Activated CD8-positive, alpha-beta memory T cell treated with anti-CD3 and anti-CD28 coated beads, Interleukin-2, amount 50 U/mL, for 4 hours (primary cell): Measurements from ENCODE around the gene CDC40.
"Not testable (repeated sequence)": the region's sequence is repeated elsewhere in the genome, so short reads cannot be mapped to it uniquely, and the experiment has no call there.

Source experiments
- DNase-seq: peaks from one replicate; pipeline ENCODE4 v3.0.0-alpha.2; 2020

Gene CDC40

GRCh38 chr6:110201151-110201884 lies 21.1 kb downstream of the CDC40 start:
- no peak for DNase-seq

GRCh38 chr6:110207652-110208051 lies 27.4 kb downstream of the CDC40 start:
- no peak for DNase-seq

- no peak for DNase-seq
Observed at GRCh38 chr6:110211753-110212152, 31.5 kb downstream of the CDC40 start.

- DNase-seq: no peak
Observed at GRCh38 chr6:110214338-110214737, 34.1 kb downstream of the CDC40 start.

GRCh38 chr6:110216140-110216539 lies 35.9 kb downstream of the CDC40 start:
- no peak for DNase-seq

GRCh38 chr6:110217266-110217665 lies 37.0 kb downstream of the CDC40 start:
- DNase-seq: no peak

- DNase-seq: no peak
Observed at GRCh38 chr6:110221738-110222137, 41.5 kb downstream of the CDC40 start.

- DNase-seq: no peak
Observed at GRCh38 chr6:110226261-110226660, 46.0 kb downstream of the CDC40 start.

- no peak for DNase-seq
Observed at GRCh38 chr6:110232450-110232849, 52.2 kb downstream of the CDC40 start.

- DNase-seq: no peak
Observed at GRCh38 chr6:110233770-110234374, 53.6 kb downstream of the CDC40 start.

- DNase-seq: not testable (repeated sequence)
Observed at GRCh38 chr6:110236007-110236406, 55.8 kb downstream of the CDC40 start.

- no peak for DNase-seq
Observed at GRCh38 chr6:110239526-110240274, 59.5 kb downstream of the CDC40 start.

- DNase-seq: not testable (repeated sequence)
Observed at GRCh38 chr6:110244621-110245020, 64.4 kb downstream of the CDC40 start.

GRCh38 chr6:110246378-110246777 lies 66.2 kb downstream of the CDC40 start:
- DNase-seq: no peak

- DNase-seq: no peak
Observed at GRCh38 chr6:110246900-110247546, 66.8 kb downstream of the CDC40 start.

- DNase-seq: no peak
Observed at GRCh38 chr6:110250058-110250457, 69.8 kb downstream of the CDC40 start.

- DNase-seq: no peak
Observed at GRCh38 chr6:110250838-110251237, 70.6 kb downstream of the CDC40 start.

- no peak for DNase-seq
Observed at GRCh38 chr6:110255211-110255750, 75.1 kb downstream of the CDC40 start.

- no peak for DNase-seq
Observed at GRCh38 chr6:110256366-110256765, 76.1 kb downstream of the CDC40 start.

GRCh38 chr6:110265273-110265672 lies 85.0 kb downstream of the CDC40 start:
- no peak for DNase-seq

GRCh38 chr6:110266996-110267395 lies 86.8 kb downstream of the CDC40 start:
- no peak for DNase-seq

GRCh38 chr6:110269623-110270022 lies 89.4 kb downstream of the CDC40 start:
- DNase-seq: no peak

- DNase-seq: no peak
Observed at GRCh38 chr6:110270165-110270564, 89.9 kb downstream of the CDC40 start.
